HG03196 (cell line): Measurements from ENCODE around the gene KCND1.

Experiments used
- ATAC-seq: cut with Tn5 transposase; IDR thresholded peaks from one replicate; pipeline ENCODE4 v1.9.1; 2021; ENCODE audit not compliant: unreplicated experiment

KCND1 gene

GRCh38 chrX:48938721-48939425, 32.8 kb downstream of the KCND1 start:
- ATAC-seq, result peak; percentile 49

- ATAC-seq, result peak; percentile 48
Observed at GRCh38 chrX:48937054-48937907, 34.4 kb downstream of the KCND1 start.

GRCh38 chrX:48936429-48937053, 35.1 kb downstream of the KCND1 start:
- peak; percentile 8 for ATAC-seq

GRCh38 chrX:48935301-48935670, 36.4 kb downstream of the KCND1 start:
- no peak for ATAC-seq

- no peak for ATAC-seq
Observed at GRCh38 chrX:48934581-48935300, 36.9 kb downstream of the KCND1 start.

GRCh38 chrX:48933757-48934156, 37.9 kb downstream of the KCND1 start:
- no peak for ATAC-seq

GRCh38 chrX:48927736-48928382, 43.8 kb downstream of the KCND1 start:
- ATAC-seq, result no peak

- no peak for ATAC-seq
Observed at GRCh38 chrX:48927123-48927522, 44.5 kb downstream of the KCND1 start.

- no peak for ATAC-seq
Observed at GRCh38 chrX:48924270-48924669, 47.4 kb downstream of the KCND1 start.

GRCh38 chrX:48923771-48924170, 47.9 kb downstream of the KCND1 start:
- no peak for ATAC-seq

- no peak for ATAC-seq
Observed at GRCh38 chrX:48920718-48921104, 50.9 kb downstream of the KCND1 start.

- ATAC-seq, result no peak
Observed at GRCh38 chrX:48919947-48920717, 51.5 kb downstream of the KCND1 start.

- no peak for ATAC-seq
Observed at GRCh38 chrX:48919360-48919841, 52.2 kb downstream of the KCND1 start.

GRCh38 chrX:48918643-48919340, 52.9 kb downstream of the KCND1 start, which contains the start of gene PIM2:
Gene PIM2 (minus strand): TSS chrX:48919024. CDS start chrX:48918834, 190 bp downstream.
- peak; percentile 77 for ATAC-seq

- ATAC-seq, result no peak
Observed at GRCh38 chrX:48918301-48918642, 53.4 kb downstream of the KCND1 start.

- peak; percentile 33 for ATAC-seq
Observed at GRCh38 chrX:48917139-48918001, 54.3 kb downstream of the KCND1 start.

GRCh38 chrX:48914593-48915493, 56.8 kb downstream of the KCND1 start:
- ATAC-seq, result no peak
